HG02798 (cell line): ENCODE data around the gene C22orf23.
"Not testable (repeated sequence)": the region's sequence is repeated elsewhere in the genome, so short reads cannot be mapped to it uniquely, and the experiment has no call there.

ENCODE experiments used
- ATAC-seq: cut with Tn5 transposase; IDR thresholded peaks from one replicate; pipeline ENCODE4 v1.9.1; 2021; ENCODE audit warnings: mild to moderate bottlenecking; ENCODE audit not compliant: unreplicated experiment, poor library complexity

The C22orf23 gene

DNA sequence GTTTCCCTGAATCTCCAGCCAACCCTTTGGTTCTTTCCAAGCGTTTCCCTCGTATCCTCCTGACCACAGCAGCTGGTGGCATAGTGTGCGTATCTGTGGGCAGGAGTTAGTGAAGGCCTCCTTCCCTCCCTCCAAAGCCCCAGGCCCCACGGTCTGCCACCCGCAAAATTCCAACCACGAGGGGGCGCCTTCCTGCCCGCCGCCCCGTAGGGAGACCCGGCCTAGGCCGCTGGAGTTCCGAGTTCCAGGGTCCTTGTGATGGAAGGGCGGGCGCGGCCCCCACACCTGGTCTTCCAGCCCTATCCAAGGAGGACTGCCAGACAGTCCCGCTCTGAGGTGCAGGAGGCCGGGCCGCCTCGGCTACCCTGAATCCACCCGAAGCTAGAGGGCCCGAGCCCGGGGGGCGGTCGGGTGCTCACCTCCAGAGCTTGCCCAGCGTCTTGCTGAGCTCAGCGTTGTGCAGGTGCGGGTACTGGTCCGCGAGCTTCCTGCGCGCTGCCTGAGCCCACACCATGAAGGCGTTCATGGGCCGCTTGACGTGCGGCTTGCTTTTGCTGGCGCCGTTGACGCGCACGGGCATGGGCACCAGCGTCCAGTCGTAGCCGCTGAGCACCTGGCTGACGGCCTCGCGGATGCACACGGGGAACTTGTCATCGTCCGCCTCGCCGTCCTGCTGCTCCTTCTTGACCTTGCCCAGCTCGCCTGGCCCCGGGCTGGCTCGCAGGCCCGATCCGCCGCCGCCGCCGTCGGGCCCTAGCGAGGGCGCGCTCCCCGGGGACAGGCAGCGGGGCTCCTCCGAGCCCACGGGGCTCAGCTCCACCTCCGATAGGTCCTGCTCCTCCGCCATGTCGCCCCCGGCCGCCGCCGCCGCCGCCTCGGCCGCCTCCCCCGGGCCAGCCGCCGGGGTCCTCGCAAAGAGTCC is 29.8 kb upstream of the C22orf23 start:
- ATAC-seq: no peak

DNA sequence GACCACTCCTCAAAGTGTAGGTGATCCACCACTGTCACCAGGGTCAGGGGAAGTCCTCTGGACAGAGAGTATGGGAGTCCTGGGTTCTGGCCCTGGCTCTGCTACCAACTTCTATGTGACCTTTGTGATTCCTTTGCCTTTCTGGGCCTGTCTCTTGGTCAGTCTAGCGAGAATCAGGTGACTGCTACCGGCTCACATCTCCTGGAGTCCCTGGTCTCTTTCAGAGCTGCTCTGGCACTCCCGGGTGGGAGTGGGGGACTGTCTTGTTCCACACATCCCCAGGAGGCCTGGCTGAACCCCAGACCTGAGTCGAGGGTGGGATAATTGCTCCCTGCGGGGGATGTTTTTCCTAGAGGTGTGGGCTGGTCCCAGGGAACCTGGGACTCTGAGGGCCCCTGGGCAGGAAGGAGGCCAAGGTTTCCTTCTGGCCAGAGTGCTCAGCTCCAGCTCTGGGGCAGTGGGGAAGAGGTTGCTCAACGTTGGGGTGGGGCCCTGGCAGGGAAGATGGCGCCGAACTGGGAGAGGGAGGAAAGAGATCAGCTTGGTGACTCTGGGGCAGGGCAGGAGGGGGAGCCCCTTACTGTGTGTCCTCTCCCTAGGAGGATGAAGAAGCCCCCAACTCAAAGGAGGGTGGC is 28.9 kb upstream of the C22orf23 start:
- no peak for ATAC-seq

DNA sequence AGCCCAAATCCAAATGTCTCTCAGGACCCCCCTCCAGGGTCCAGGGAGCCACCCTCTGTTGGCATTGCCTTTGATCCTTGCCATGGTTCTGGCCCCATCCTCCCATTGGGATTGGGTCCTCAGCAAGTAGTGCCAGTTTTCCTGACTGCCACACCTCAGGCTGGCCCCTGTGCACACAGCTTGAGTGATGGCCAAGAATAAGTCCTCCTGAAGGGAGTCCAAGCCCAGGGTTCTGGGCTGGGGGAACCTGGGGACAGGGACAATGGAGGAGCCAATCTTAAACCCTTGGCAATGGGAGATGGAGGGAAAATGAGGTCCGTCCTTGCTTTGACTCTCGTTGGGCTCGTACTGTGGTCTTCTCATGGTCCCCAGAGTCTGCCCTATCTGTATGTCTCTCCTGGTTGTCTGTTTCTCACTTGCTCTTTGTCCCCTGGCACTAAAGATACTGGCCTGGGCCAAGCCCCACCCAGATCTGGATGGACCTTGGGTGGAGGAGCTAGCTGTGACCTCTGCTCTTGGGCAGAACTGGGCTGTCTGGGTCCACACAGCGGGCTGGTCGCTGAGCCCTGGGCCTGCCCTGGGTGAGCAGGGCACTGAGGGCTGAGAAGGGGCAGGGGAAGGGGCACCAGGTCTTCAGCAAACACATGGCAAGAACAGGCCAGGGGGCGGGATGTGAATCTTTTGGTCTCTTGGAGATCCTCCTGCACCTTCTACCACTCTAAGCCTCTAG is 28.0 kb upstream of the C22orf23 start:
- no peak for ATAC-seq

GRCh38 chr22:37979782-37980181 is 26.4 kb upstream of the C22orf23 start:
- no peak for ATAC-seq

- ATAC-seq: no peak
Measured at GRCh38 chr22:37976547-37976946, 23.1 kb upstream of the C22orf23 start.

DNA sequence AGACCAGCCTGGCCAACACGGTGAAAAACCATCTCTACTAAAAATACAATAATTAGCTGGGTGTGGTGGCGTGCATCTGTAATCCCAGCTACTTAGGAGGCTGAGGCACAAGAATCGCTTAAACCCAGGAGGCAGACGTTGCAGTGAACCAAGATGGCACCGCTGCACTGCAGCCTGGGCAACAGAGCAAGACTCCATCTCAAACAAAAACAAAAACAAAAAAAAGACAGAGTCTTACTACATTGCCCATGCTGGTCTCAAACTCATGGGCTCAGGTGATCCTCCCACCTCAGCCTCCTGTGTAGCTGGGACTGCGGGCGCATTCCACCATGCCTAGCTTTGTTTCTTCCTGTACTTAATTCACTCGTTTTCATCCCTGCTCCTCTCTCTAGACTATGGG is 22.6 kb upstream of the C22orf23 start:
- not testable (repeated sequence) for ATAC-seq

- ATAC-seq: no peak
Measured at GRCh38 chr22:37975153-37975552, 21.8 kb upstream of the C22orf23 start.

DNA sequence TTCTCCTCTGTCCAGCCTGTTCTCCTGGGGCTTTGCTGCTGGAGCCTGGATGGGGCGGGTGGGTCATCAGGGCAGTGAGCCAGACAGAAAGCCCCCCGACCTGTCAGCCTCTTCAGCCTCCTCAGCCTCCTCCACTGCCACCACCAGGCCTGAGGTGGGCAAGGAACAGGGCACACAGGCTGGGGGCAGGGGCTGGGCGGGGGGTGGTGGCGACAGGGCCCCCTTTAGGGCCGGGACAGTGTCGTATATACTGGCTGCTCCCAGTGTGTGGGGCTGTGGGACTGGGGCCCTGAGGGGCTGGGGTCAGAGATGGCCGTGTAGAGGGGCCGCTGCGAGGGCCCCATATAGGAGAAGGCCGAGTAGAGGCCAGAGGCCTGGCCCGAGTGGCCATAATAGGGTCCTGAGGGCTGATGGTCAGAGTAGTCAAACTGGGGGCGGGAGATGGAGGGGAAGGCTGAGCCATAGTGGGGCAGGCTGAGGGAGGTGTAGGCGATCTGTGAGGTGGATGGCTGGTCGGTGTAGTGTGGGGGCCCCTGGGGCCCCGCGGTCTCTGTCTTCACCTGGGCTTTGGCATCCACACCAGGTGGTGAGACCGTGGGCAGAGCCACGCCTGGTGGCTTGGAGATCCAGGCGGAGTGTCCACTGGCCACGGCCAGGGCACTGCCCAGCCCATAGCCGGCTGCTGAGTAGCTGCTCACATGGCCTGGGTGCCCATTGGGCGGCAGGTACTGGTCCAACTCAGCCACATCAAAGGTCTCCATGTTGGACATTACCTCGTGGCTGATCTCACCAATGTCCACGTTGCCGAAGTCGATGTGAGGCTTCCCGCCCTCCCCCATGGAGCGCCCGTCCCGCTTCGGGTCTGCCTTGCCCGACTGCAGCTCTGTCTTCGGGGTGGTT is 20.1 kb upstream of the C22orf23 start:
- ATAC-seq: no peak

DNA sequence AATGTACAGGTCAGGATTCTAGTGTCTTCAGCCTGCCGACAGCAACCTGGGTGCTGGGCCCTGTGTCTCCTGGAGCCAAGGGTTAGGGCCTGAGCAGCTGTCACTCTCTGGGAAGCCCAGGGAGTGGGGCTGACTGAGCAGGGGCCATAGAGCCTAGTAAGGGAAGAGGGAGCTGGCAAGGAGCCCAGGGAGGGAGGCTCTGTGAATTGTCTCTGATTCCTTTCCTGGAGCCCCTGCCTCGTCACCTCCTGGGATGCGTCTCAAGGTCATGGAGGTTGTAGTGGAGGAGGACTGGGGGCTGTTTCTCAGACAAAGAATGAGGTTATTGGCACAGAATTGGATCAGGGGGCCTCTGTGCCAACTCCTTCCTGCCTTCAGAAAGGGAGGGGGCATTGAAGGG is 19.1 kb upstream of the C22orf23 start:
- no peak for ATAC-seq

GRCh38 chr22:37971475-37972434 is 18.4 kb upstream of the C22orf23 start:
- no peak for ATAC-seq

DNA sequence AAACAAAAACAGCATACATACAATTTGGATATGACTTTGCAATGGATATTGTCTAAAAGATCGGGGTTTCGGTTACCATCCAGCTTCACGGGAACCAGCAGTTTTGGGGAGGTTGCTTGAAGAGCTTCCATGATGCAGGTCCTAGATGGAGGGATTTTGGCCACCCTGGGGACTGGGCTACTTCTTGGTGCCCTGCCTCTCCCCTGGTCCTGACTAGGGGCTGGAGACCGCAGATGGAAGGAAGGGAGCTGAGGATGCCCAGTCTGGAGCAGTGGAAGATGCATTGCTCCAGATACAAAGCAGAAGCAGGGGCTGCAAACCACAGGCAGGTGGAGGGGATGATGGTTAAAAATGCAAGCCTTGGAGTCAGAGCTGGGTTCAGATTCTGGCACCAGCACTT is 17.5 kb upstream of the C22orf23 start:
- ATAC-seq: no peak

GRCh38 chr22:37968452-37969251 is 15.3 kb upstream of the C22orf23 start:
- no peak for ATAC-seq

GRCh38 chr22:37967637-37968451 is 14.4 kb upstream of the C22orf23 start:
- no peak for ATAC-seq

DNA sequence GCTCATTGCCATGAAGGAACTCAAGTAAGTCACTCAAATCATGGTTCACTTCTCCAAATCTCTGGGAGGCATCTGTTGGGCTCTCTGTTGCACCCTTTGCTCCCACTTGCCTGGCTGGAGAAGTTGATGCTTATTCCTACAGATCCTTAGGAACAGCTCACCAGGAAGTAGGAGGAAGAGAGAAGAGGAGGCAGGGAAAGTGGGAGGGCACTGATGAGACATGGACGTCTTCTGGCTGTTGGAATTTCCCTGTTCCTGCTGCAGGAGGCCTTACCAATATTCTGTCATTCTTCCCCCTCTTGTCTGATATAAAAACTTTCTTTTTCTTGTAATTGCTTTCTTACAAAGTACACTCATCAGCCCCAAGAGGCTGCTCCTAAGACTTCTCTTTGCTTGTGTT is 13.7 kb upstream of the C22orf23 start:
- no peak for ATAC-seq

DNA sequence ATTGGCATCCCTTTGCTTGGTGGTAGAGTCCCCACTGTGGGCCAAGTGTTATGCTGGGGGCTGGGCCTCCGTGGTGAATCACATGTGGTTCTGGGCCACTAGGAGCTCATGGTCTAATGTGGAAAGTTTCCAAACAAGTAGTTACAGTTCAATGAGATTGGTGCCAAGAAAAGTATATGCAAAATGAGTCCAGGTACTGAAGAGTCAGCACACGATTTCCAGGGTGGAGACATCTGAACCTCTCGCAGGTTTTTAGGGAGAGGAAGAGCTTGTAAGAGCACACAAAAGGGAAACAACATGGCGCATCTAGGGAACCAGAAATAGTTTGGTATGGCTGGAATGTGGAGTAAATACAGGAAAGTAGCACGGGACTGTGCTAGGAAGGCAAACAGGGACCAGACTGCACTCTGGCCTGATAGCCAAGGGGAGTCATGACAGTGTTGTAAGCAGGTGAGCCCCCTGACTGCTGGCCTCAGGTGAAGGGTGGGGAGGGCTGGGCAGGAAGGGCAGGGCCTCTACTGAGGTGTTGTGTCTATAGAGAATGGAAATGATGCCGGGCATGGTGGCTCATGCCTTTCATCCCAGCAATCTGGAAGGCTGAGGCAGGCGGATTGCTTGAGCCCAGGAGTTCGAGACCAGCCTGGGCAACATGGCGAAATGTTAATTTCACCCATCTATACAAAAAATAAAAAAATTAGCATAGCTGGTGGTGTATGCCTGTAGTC is 12.7 kb upstream of the C22orf23 start:
- ATAC-seq: no peak

GRCh38 chr22:37961062-37961461 is 7.7 kb upstream of the C22orf23 start:
- no peak for ATAC-seq
